HG02840 (cell line): ENCODE data around the gene DET1.
"Not testable (repeated sequence)": the region's sequence is repeated elsewhere in the genome, so short reads cannot be mapped to it uniquely, and the experiment has no call there.

ENCODE experiments used
- ATAC-seq: cut with Tn5 transposase; IDR thresholded peaks from one replicate; pipeline ENCODE4 v1.9.1; 2021; ENCODE audit warnings: mild to moderate bottlenecking, moderate library complexity, moderate number of reproducible peaks; ENCODE audit not compliant: unreplicated experiment, low FRiP score

DET1 gene

DNA sequence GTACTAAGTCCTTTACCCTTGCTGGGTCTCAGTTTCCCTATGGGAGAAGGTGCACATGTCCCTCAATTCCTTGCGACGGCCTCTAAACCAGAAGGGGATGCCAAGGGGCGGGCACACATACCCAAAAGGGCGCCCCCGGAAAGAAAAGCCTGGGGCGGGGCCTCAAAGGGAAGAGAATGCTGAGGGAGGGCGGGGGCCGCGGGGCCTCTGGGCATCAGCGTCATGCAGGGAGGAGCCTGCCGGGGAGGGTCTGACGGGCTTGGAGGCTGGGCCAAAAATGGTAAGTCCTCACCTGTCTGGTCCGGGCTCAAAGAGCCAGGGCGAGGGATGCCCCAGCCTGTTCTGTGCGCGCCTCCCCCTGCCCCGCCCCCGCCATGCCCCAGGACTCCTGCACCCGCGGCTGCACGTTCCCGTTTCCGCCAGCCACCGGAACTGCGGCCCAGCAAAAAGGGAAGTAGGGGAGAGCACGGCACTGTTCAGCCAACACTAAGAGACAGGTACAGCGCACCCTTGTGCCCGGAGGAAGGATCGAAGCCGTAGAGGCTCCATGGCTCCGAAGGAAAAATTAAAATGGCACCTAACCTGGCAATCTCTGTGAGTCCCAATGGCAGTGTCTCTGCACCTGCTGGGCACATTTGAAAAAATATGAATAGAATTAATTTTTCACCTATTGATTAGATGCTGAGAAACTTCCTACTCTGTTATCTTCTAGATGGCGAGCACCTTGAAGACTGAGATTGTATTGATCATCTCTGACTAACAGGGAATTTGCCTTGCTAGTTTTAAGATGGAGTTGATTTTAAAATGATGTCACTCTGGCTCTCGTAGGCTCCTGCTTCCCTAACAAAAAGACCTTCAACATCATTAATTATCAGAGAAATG is at the start of gene DET1:
Gene DET1 (minus strand): TSS at position 434 of the 882 bp plus-strand sequence. CDS start 14,976 bp downstream, outside the sequence.
- peak; percentile 99 for ATAC-seq

DNA sequence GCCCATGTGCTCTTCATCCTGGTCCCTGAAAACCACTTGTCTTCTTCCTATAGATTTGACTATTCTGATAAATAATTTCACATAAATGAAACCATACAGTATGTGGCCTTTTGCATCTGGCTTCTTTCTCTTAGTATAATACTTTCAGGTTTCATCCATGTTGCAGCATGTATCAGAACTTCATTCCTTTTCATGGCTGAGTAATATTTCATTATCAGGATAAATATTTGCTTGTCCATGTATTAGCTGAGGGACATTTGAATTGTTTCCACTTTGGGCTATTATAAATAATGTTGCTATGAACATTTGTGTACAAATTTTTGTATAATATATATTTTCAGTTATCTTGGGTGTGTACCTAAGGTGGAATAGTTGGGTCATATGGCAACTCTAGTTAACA is 44.9 kb upstream of the DET1 start:
- ATAC-seq, result no peak

DNA sequence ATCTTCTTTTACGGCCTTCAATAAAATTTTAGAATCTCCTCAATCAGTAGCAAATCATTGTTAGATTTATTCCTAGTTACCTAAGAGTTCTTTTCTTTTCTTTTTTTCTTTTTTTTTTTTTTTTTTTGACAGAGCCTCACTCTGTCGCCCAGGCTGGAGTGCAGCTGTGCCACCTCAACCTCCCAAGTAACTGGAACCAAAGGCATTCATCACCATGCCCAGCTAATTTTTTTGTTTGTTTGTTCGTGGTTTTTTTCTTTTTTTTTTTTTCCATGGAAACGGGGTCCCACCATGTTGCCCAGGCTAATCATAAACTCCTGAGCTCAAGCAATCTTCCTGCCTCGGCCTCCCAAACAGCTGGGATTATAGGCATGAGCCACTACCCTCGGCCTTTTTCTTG is 44.3 kb upstream of the DET1 start:
- no peak for ATAC-seq

GRCh38 chr15:88586401-88587162 is 40.1 kb upstream of the DET1 start:
- ATAC-seq, result no peak

DNA sequence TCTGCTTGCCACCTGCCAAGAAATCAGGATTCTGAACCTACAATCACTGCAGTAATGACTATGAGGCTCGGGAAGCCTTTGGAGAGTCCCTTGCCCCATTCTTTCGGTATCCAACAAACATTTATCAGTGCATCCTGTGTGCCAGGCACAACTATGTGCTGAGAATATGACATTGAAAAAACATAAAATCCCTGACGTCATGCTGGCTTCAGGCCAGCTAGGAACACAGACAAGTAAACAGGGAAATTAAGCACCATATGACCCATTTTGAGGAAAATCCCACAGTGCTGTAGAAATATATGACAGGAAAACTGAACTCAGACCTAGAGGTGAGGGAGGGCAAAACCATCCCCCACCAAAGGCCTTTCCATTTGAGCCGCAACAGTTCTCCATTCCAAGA is 34.1 kb upstream of the DET1 start:
- no peak for ATAC-seq

GRCh38 chr15:88579322-88579721 is 32.8 kb upstream of the DET1 start:
- no peak for ATAC-seq

- ATAC-seq, result no peak
Measured at GRCh38 chr15:88574655-88575054, 28.2 kb upstream of the DET1 start.

DNA sequence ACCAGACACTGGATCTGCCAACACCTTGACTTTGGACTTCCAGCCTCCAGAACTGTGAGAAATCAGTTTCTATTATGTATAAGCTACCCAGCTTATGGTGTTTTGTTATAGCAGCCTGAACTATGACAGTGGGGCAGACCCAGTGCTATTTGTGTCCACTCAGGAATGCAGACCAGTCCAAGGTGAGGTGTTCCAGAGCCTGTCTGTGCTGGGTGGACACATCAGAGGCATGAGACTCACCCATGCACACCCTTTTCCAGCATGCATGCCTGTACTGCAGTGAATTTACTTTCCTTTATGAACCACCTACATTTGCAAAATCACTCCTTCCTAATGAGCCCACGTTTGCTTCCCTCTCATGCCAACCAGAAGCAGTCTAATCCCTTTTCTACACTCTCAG is 27.6 kb upstream of the DET1 start:
- no peak for ATAC-seq

DNA sequence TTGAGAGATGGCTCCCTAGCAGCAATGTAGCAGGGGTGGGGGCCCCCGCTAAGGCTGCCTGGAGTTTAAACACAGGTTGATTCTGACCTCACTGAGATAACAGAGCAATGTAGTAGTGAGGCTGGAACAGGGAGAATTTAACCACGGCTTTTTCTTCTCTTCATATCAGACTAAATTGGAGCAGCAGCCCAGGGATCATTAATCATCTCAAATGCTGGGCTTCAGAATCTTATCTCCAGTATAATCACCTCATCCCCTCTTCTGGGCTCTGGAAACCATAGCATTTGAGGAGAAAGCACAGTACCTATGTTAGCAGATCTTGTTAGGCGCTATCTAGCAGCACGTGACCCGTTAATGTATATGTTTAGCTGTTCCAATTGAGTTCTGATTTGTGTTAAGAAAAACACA is 25.4 kb upstream of the DET1 start:
- no peak for ATAC-seq

GRCh38 chr15:88571153-88571851 is 24.8 kb upstream of the DET1 start:
- no peak for ATAC-seq

- ATAC-seq, result no peak
Measured at GRCh38 chr15:88568589-88568988, 22.1 kb upstream of the DET1 start.

- ATAC-seq, result no peak
Measured at GRCh38 chr15:88564741-88565140, 18.3 kb upstream of the DET1 start.

DNA sequence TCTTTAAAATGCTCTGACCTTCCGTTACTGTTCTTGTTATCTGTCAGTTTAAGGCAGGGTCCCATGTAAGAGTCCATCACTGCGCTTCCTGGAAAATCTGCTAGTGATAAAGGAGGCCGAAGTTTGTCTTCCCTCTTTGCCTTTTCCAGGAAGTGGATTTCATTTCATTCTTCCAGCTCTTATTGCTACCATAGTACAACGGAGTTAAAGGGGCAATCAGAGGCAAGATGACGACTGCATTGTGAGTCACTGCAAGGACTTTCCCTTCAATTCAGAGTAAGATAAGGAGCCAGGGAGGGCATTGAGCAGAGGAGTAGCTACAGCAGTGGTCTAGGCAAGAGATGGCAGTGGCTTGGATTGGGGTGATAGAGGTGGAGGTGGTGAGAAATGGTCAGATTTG is 17.2 kb upstream of the DET1 start:
- no peak for ATAC-seq

- ATAC-seq, result not testable (repeated sequence)
Measured at GRCh38 chr15:88559565-88559964, 13.1 kb upstream of the DET1 start.

- ATAC-seq, result not testable (repeated sequence)
Measured at GRCh38 chr15:88558026-88558425, 11.5 kb upstream of the DET1 start.

DNA sequence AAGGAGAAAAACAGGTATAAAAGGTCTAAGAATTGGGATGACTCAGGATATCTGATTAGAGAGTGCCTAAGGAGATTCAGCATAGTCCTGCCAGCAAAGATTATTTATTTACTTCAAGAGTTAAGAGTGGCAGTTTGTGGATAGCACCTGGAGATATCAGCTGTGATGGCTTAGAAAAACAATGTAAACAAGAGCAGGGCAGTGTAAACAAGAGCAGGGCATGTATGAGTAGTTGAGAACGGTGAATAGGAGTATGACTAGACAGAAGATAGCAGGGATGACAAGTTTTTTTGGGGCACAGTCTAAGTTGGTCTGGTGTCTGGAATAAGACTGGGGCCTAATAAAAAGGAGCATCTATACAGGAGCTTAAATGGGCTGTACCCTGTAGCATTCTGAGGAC is 1.5 kb upstream of the DET1 start:
- not testable (repeated sequence) for ATAC-seq

- ATAC-seq, result not testable (repeated sequence)
Measured at GRCh38 chr15:88545578-88546247, 768 bp downstream of the DET1 start.

- no peak for ATAC-seq
Measured at GRCh38 chr15:88543065-88543776, 3.3 kb downstream of the DET1 start.

GRCh38 chr15:88542342-88542733 is 4.1 kb downstream of the DET1 start:
- no peak for ATAC-seq
